CD4-positive, alpha-beta memory T cell (primary cell): Measurements from ENCODE around the gene TEAD1. TPM values are rescaled to one million over a fixed set of nuclear protein-coding genes. Genes with fewer than 3 reads are reported as not detected.

Source experiments
- CTCF ChIA-PET: fragments of 350-600 bp; sonication (Branson Sonifier 250); formaldehyde crosslinking; loops from one replicate; lab custom pipeline; 2021; ENCODE audit warnings: inconsistent platforms; ENCODE audit not compliant: partially characterized antibody; lab: Charles Lee
- POLR2A ChIA-PET: fragments of 350-600 bp; sonication (Branson Sonifier 250); formaldehyde crosslinking; loops from one replicate; lab custom pipeline; 2021; ENCODE audit not compliant: partially characterized antibody; lab: Charles Lee
- DNase-seq, 5 donors: peaks; one replicate each; pipeline versions ENCODE4 v3.0.0 to v3.0.0-alpha.2; 2020 to 2022; ENCODE audit warnings: mixed read lengths in 1 of 5
- H3K27ac ChIP-seq: one replicate; pipeline ENCODE4 v1.7.0; 2013; ENCODE audit warnings: low read depth, low read length
- H3K27me3 ChIP-seq: 2 replicates; pipeline ENCODE4 v1.7.0; 2013; ENCODE audit warnings: mild to moderate bottlenecking, low read length, moderate library complexity; ENCODE audit not compliant: insufficient read depth
- H3K36me3 ChIP-seq: 2 replicates; pipeline ENCODE4 v1.7.0; 2013; ENCODE audit warnings: mild to moderate bottlenecking, low read length, moderate library complexity; ENCODE audit not compliant: insufficient read depth
- H3K4me1 ChIP-seq: 2 replicates; pipeline ENCODE4 v1.7.0; 2013; ENCODE audit warnings: mild to moderate bottlenecking, low read length, moderate library complexity; ENCODE audit not compliant: insufficient read depth
- H3K4me3 ChIP-seq, 2 donors: one replicate each; pipeline ENCODE4 v1.7.0; 2013; ENCODE audit warnings: low read length in 2 of 2, mild to moderate bottlenecking in 1 of 2
- H3K9me3 ChIP-seq, 2 donors: one replicate each; pipeline ENCODE4 v1.7.0; 2013; ENCODE audit warnings: low read length in 2 of 2, control low read depth in 1 of 2; ENCODE audit not compliant: control insufficient read depth in 1 of 2
- H3K27ac Mint-ChIP-seq, 7 donors: one replicate each; pipeline ENCODE4 v1.8.0; 2020 to 2021; ENCODE audit warnings: mixed read lengths in 7 of 7, mild to moderate bottlenecking in 6 of 7, inconsistent platforms in 3 of 7, moderate library complexity in 3 of 7
- H3K27me3 Mint-ChIP-seq, 2 donors: one replicate each; pipeline ENCODE4 v1.8.0; 2020 to 2021; ENCODE audit warnings: mixed read lengths in 2 of 2
- H3K36me3 Mint-ChIP-seq, 2 donors: one replicate each; pipeline ENCODE4 v1.8.0; 2020 to 2021; ENCODE audit warnings: mixed read lengths in 2 of 2, inconsistent platforms in 1 of 2, mild to moderate bottlenecking in 1 of 2
- H3K4me1 Mint-ChIP-seq, 4 donors: one replicate each; pipeline ENCODE4 v1.8.0; 2020 to 2021; ENCODE audit warnings: mixed read lengths in 4 of 4, mild to moderate bottlenecking in 1 of 4
- H3K4me3 Mint-ChIP-seq, 8 donors: one replicate each; pipeline ENCODE4 v1.8.0; 2020 to 2021; ENCODE audit warnings: mixed read lengths in 8 of 8, mild to moderate bottlenecking in 7 of 8, moderate library complexity in 6 of 8, inconsistent platforms in 3 of 8
- H3K9me3 Mint-ChIP-seq, 8 donors: one replicate each; pipeline ENCODE4 v1.8.0; 2020 to 2021; ENCODE audit warnings: mixed read lengths in 8 of 8, mild to moderate bottlenecking in 5 of 8, inconsistent platforms in 3 of 8, moderate library complexity in 1 of 8
- intact Hi-C: fragments of 100-400 bp; cut with micrococcal nuclease; formaldehyde crosslinking; loops from one replicate; pipeline ENCODE4 v1.15.1; 2023
- polyA plus RNA-seq, 2 donors: library from polyadenylated mRNA; unstranded; fragments of 300-500 nt; fragmentation: Illumina TruSeq; gene quantifications; one replicate each; pipeline ENCODE4 v1.2.3, GENCODE V29; 2021
- total RNA-seq, 2 experiments: library from RNA; stranded (reverse); gene quantifications; one replicate each; pipeline ENCODE4 v1.2.3, GENCODE V29; 2021

TEAD1 gene
- total and polyA plus RNA-seq, 4 experiments from 2014 or later: 0.15 to 1.1 (median 0.52) TPM; not detected in 1

DNA sequence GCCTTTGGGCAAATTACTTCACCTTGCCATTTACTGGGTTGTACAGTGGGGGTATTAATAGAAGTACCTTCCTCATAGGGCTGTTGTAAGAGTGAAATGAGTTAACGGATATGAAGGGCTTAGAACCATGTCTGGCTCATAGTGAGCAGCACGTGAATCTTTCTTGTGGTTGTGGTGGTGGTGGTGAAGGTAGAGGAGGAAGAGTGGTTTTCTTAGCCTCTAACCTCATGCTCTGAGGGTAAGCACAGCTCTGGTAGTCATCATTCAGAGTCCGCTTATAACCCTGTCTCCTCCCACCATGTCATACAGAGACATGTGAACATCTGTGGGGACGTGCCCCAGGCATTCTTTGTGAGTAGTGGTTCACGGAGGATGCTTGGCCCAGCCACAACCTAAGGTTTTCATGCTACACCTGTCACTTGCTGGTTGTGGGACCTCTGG lies 43.6 kb downstream of the TEAD1 start:
- peaks cover 42 to 52% of the 10 kb centered on the region in 2 donors for H3K27me3 Mint-ChIP-seq
- no peak overlapping the region for H3K4me3 ChIP-seq
- H3K4me3 Mint-ChIP-seq: peak overlapping the region in 5 of 8 donors; percentile 1 to 35 (median 11)
- no peaks in the 10 kb centered on the region for H3K27me3 ChIP-seq
- H3K27ac Mint-ChIP-seq: peak overlapping the region in 1 of 7 donors; percentile 71
- ChIA-PET CTCF (no interaction called here), POLR2A (no interaction called here)
- no peaks in the 10 kb centered on the region for H3K9me3 ChIP-seq
- peaks cover 10 to 27% (median 18%) of the 10 kb centered on the region in 4 donors for H3K4me1 Mint-ChIP-seq
- peaks cover 18% of the 10 kb centered on the region for H3K4me1 ChIP-seq
- peaks cover 0 to 3% (median 0%) of the 10 kb centered on the region in 8 donors for H3K9me3 Mint-ChIP-seq
- H3K27ac ChIP-seq: no peak overlapping the region
- H3K36me3 Mint-ChIP-seq: no peaks in the 10 kb centered on the region
- peak; percentile 57 to 77 (median 71) for DNase-seq
- H3K36me3 ChIP-seq: no peaks in the 10 kb centered on the region
- intact Hi-C loops: no loop called here

DNA sequence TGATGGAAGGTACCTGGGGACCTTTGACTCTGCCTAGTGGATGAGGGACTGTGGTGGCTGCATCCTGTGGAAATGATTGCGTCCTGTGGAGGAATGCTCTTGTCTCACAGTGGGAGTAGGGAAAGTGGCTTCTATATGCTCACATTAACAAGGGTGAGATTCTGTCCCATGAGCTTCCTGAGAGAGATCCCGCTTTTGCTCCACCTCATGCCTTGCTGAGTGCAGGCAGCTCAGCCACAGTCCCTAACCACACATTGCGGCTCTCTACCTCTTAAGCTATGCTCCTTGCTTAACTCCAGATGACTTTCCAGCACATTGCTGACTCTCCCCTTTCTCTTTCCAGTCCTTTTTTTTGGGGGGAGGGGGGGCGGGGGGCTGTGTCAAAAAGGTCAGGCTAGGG lies 45.0 kb downstream of the TEAD1 start:
- H3K36me3 ChIP-seq: no peaks in the 10 kb centered on the region
- H3K27me3 ChIP-seq: peaks cover 2% of the 10 kb centered on the region
- Mint-ChIP-seq H3K36me3 (no peaks in the 10 kb centered on the region), H3K4me1 (peaks cover 10 to 29% (median 20%) of the 10 kb centered on the region in 4 donors), H3K4me3 (peak overlapping the region in 1 of 8 donors; percentile 4), H3K27ac (no peak overlapping the region), H3K27me3 (peaks cover 51 to 58% of the 10 kb centered on the region in 2 donors), H3K9me3 (peaks cover 0 to 3% (median 0%) of the 10 kb centered on the region in 8 donors)
- H3K4me1 ChIP-seq: peaks cover 18% of the 10 kb centered on the region
- DNase-seq: no peak
- no peak overlapping the region for H3K27ac ChIP-seq
- no peak overlapping the region for H3K4me3 ChIP-seq
- ChIA-PET POLR2A (no interaction called here), CTCF (no interaction called here)
- H3K9me3 ChIP-seq: no peaks in the 10 kb centered on the region
- intact Hi-C loops: no loop called here

DNA sequence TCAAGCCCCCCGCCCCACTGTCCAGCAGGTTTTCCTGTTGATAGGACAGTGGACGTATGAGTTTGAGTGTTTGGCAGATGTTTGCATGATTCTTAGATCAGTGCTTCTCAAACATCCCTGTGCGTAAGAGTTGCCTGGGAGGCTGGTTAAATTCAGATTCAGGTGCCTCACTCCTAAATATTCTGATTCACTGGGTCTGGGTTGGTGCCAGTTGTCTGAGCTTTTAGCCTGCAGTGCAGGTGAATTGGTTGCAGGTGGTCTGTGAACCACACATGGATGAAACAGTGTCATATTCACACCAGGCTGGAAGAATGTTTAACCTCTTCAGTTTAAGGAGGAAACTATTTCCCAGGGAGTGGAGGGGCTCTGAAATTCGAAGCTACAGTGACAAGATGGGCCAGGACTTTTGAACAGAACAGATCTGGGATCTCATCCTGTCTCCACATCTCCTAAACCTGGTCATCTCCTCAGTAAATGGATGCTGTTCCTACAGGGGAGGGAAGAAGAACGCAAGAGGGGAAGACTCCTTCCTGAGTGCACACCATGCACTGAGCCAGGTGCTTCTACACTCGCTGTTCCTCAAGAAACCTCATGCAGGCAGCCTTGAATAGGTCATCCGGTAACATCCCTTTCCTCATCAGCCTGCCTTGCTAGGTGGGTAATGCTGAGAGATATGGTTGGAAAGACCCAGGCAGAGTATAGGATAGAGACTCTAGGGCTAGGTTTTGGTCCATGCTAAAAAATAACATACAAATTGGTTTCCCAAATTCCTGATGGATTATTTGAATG lies 47.8 kb downstream of the TEAD1 start:
- CTCF ChIA-PET: no interaction called here
- H3K4me1 Mint-ChIP-seq: peaks cover 10 to 25% (median 17%) of the 10 kb centered on the region in 4 donors
- Histone ChIP-seq H3K36me3 (no peaks in the 10 kb centered on the region), H3K4me3 (no peak overlapping the region), H3K9me3 (no peaks in the 10 kb centered on the region), H3K4me1 (peaks cover 18% of the 10 kb centered on the region), H3K27ac (no peak overlapping the region), H3K27me3 (peaks cover 7% of the 10 kb centered on the region)
- H3K4me3 Mint-ChIP-seq: no peak overlapping the region
- peaks cover 0 to 4% (median 0%) of the 10 kb centered on the region in 8 donors for H3K9me3 Mint-ChIP-seq
- H3K36me3 Mint-ChIP-seq: no peaks in the 10 kb centered on the region
- H3K27ac Mint-ChIP-seq: no peak overlapping the region
- intact Hi-C loops: no loop called here
- POLR2A ChIA-PET: no interaction called here
- DNase-seq: no peak
- H3K27me3 Mint-ChIP-seq: peaks cover 46 to 62% of the 10 kb centered on the region in 2 donors

DNA sequence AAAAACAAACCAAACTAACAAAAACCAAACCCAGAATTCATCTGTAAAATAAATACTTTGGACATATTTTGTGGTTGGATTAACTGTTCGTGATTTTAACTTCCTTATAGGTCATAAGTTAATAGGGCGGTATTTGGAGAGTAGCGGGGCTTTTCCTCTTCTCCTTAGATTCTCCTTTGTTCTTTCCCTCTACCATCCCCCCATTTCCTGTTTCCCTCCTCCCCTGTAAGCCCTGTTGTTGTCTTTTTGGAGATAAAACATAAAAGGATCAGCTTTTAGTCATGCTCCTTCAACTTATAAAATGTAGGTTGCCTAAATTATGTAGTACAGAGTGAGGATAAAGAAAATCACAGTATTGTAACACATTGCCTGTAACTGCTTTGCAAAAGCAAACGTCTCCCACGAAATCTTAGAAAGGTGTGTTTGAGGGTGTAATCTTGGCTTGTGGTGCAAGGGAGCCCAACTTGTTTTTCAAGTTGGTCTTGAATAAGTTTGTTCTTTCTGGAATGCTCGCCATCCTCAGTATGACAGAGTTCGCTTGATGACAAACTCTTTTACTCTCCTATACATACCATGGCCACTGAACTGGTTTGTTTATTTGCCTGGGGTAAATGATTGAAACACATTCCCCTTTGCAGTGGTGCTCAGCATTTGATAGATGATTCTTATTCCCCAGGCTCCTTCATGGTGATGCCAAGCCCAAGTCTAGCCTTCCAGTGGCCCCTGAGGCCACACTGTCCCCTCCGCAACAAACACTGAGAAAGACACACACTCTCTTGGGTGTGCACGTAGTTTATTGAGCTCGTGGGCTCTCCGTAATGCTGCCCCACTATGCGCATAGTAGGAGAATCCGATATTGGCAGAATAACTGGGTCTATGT lies 49.4 kb downstream of the TEAD1 start:
- Mint-ChIP-seq H3K36me3 (no peaks in the 10 kb centered on the region), H3K9me3 (peaks cover 0 to 4% (median 0%) of the 10 kb centered on the region in 8 donors), H3K27ac (no peak overlapping the region), H3K27me3 (peaks cover 44 to 54% of the 10 kb centered on the region in 2 donors), H3K4me1 (peaks cover 0 to 10% (median 4%) of the 10 kb centered on the region in 4 donors), H3K4me3 (no peak overlapping the region)
- Histone ChIP-seq H3K27ac (no peak overlapping the region), H3K36me3 (no peaks in the 10 kb centered on the region), H3K4me1 (peaks cover 5% of the 10 kb centered on the region), H3K27me3 (peaks cover 7% of the 10 kb centered on the region), H3K9me3 (no peaks in the 10 kb centered on the region), H3K4me3 (no peak overlapping the region)
- no peak for DNase-seq
- intact Hi-C loops: no loop called here
- ChIA-PET POLR2A (no interaction called here), CTCF (no interaction called here)

DNA sequence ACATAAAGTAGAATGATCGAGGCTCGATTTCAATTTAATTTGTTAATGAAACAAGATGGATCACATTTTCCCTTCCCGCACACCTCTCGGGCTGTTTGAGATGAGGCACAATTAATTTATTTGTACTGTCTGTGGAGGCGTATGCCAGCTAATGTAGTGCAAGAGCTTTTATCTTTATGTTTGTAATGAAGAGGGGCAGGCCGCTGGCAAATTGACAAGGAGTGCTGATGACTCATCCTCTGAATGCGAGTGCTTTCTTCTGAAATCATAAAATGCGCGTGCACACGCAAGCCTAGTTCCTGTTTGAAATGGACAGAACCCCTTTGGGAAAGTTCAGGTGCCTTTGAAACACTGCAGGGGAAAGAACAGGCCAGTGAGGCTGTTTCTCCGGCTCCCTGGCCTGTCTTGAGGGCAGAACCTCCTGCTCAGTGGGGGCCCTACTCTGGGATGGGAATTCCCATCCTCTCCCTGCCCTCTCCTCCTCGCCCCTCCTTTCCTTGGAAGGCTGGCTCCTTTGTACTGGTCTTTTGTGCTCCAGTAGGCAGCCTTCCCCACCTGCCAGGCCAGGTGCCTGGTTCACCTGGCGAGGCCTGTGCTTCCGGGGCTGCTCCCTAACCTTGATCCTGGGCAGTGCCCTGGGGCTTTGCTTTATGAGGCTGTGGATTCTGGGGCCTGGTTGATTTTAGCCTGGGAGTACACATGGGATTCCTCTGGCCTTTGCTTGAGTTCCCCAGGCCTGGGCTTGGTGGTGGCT lies 50.3 kb downstream of the TEAD1 start:
- Mint-ChIP-seq H3K36me3 (no peaks in the 10 kb centered on the region), H3K27me3 (peaks cover 39 to 56% of the 10 kb centered on the region in 2 donors), H3K9me3 (peaks cover 0 to 4% (median 0%) of the 10 kb centered on the region in 8 donors), H3K27ac (no peak overlapping the region), H3K4me1 (peaks cover 0 to 6% (median 0%) of the 10 kb centered on the region in 4 donors), H3K4me3 (no peak overlapping the region)
- no peaks in the 10 kb centered on the region for H3K36me3 ChIP-seq
- CTCF ChIA-PET: no interaction called here
- DNase-seq: no peak
- no peaks in the 10 kb centered on the region for H3K4me1 ChIP-seq
- no peaks in the 10 kb centered on the region for H3K9me3 ChIP-seq
- H3K27ac ChIP-seq: no peak overlapping the region
- no peak overlapping the region for H3K4me3 ChIP-seq
- H3K27me3 ChIP-seq: peaks cover 7% of the 10 kb centered on the region
- intact Hi-C loops: no loop called here
- POLR2A ChIA-PET: no interaction called here

DNA sequence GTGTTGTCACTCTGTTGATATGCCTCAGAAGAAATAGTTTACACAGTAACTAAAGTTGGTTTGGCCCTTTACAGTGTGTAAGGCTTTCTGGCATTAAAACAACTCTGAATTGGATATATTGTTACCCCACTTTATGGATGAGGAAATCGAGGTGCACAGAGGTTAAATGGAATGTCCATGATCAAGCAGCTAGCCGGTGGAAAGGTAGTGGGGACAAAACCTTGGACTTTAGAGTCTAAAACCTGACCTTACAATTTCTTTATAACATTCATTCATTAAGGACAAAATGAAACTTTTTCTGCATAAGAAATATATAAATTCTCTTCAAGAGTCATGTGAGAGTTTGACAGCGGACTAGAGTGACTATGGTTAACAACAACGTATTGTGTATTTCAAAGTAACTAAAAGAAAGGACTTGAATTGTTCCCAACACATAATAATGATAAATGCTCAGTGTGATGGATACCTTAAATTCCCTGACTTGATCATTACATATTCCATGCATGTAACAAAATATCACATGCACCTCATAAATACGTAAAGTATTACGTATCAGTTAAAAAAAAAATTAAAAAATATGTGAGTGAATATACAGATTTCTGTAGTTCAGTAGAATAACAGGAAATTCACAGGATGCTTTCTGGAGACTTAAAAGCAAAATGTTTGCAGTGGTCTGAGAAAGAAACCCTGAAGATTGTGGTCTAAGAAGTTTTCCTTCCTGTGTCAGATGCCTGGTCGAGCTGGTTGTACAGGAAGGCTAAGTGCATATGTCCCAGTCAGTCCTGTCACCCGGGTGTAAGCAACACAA lies 51.0 kb downstream of the TEAD1 start:
- intact Hi-C loops: no loop called here
- H3K27me3 Mint-ChIP-seq: peaks cover 34 to 54% of the 10 kb centered on the region in 2 donors
- H3K9me3 Mint-ChIP-seq: peaks cover 0 to 4% (median 0%) of the 10 kb centered on the region in 8 donors
- Histone ChIP-seq H3K36me3 (no peaks in the 10 kb centered on the region), H3K9me3 (no peaks in the 10 kb centered on the region), H3K27me3 (peaks cover 7% of the 10 kb centered on the region), H3K4me1 (no peaks in the 10 kb centered on the region), H3K4me3 (no peak overlapping the region), H3K27ac (no peak overlapping the region)
- no peaks in the 10 kb centered on the region for H3K36me3 Mint-ChIP-seq
- no peak overlapping the region for H3K4me3 Mint-ChIP-seq
- CTCF ChIA-PET: no interaction called here
- POLR2A ChIA-PET: no interaction called here
- peak overlapping the region in 1 of 7 donors; percentile 32 for H3K27ac Mint-ChIP-seq
- no peak for DNase-seq
- peaks cover 0 to 6% (median 0%) of the 10 kb centered on the region in 4 donors for H3K4me1 Mint-ChIP-seq
